Endothelial cell of umbilical vein (primary cell): Measurements from ENCODE around the gene CLSTN2. TPM values are rescaled to one million over a fixed set of nuclear protein-coding genes. Genes with fewer than 3 reads are reported as not detected.

ENCODE experiments used
- BruUV-seq: library from RNA; stranded (reverse); fragments of 400-500 nt; replicated peaks from 2 replicates; lab custom pipeline; 2021; lab: Mats Ljungman, UMichigan
- CTCF ChIA-PET: fragments of 300-600, 350-600 bp; sonication (Branson Sonifier 250); formaldehyde crosslinking; loops from one replicate; lab custom pipeline; 2021; ENCODE audit warnings: antibody characterized with exemption, inconsistent platforms; lab: Charles Lee
- POLR2A ChIA-PET: fragments of 300-600, 350-600 bp; sonication (Branson Sonifier 250); formaldehyde crosslinking; loops from one replicate; lab custom pipeline; 2021; ENCODE audit warnings: antibody characterized with exemption, inconsistent platforms; lab: Charles Lee
- DNase-seq: peaks from one replicate; pipeline ENCODE4 v3.0.0-alpha.2; 2011; ENCODE audit warnings: low read depth, low spot score
- FAIRE-seq: peaks from 2 replicates; lab custom pipeline; 2011; peaks lifted over from hg19 to GRCh38; lab: Jason Lieb, UNC
- H2AFZ ChIP-seq: 2 replicates; pipeline ENCODE4 v1.6.0; 2012; ENCODE audit warnings: low read depth, low read length, control low read depth, inconsistent platforms
- H3K27ac ChIP-seq: 2 replicates; pipeline ENCODE4 v1.5.1; 2011; ENCODE audit warnings: low read depth, mild to moderate bottlenecking, control low read depth, low read length, moderate library complexity; ENCODE audit not compliant: insufficient read depth
- H3K27me3 ChIP-seq, 2 experiments: 2 replicates each; pipeline versions ENCODE4 v1.6.0 to v1.6.1; 2011; ENCODE audit warnings: low read length in 2 of 2, mixed read lengths in 1 of 2; ENCODE audit not compliant: control insufficient read depth in 2 of 2, insufficient read depth in 2 of 2
- H3K36me3 ChIP-seq, 2 experiments: 2 replicates in 1 of 2; 3 replicates in 1 of 2; pipeline ENCODE4 v1.5.1; 2011; ENCODE audit warnings: low read length in 2 of 2, mild to moderate bottlenecking in 1 of 2, moderate library complexity in 1 of 2; ENCODE audit not compliant: control insufficient read depth in 2 of 2, insufficient read depth in 2 of 2; ENCODE audit errors: extremely low read depth in 1 of 2
- H3K4me1 ChIP-seq: 3 replicates; pipeline ENCODE4 v1.5.1; 2011; ENCODE audit warnings: mild to moderate bottlenecking, low read length; ENCODE audit not compliant: control insufficient read depth, insufficient read depth; ENCODE audit errors: extremely low read depth
- H3K4me2 ChIP-seq: 2 replicates; pipeline ENCODE4 v1.6.1; 2011; ENCODE audit warnings: low read length, control low read depth, mixed read lengths; ENCODE audit not compliant: insufficient read depth
- H3K4me3 ChIP-seq, 3 experiments: fragments of 200-600 bp in 1 of 3; sonication (generic), shearing (Covaris generic) in 1 of 3; replicated peaks in 1 of 3; 2 replicates each; pipeline ENCODE4 v1.5.1; 2011 to 2016; ENCODE audit warnings: control low read depth in 3 of 3, low read length in 3 of 3, mild to moderate bottlenecking in 2 of 3, inconsistent platforms in 1 of 3, low read depth in 1 of 3, moderate library complexity in 1 of 3; ENCODE audit not compliant: insufficient read depth in 1 of 3
- H3K79me2 ChIP-seq: 2 replicates; pipeline ENCODE4 v1.6.0; 2012; ENCODE audit warnings: low read length, inconsistent platforms; ENCODE audit not compliant: control insufficient read depth, insufficient read depth
- H3K9ac ChIP-seq: replicated peaks from 2 replicates; pipeline ENCODE3; 2011; ENCODE audit warnings: low read length, control low read depth; ENCODE audit not compliant: insufficient read depth; ENCODE audit errors: extremely low read depth
- H3K9me1 ChIP-seq: replicated peaks from 3 replicates; pipeline ENCODE4 v1.6.0; 2011; ENCODE audit warnings: mild to moderate bottlenecking, low read length; ENCODE audit not compliant: control insufficient read depth, insufficient read depth; ENCODE audit errors: extremely low read depth
- H3K9me3 ChIP-seq: replicated peaks from 2 replicates; pipeline ENCODE4 v1.5.1; 2012; ENCODE audit warnings: low read length, inconsistent platforms; ENCODE audit not compliant: control insufficient read depth, insufficient read depth
- H4K20me1 ChIP-seq: replicated peaks from 2 replicates; pipeline ENCODE3; 2011; ENCODE audit warnings: mild to moderate bottlenecking, low read length; ENCODE audit not compliant: control insufficient read depth, insufficient read depth; ENCODE audit errors: extremely low read depth
- CTCF ChIP-seq, 2 donors: IDR thresholded peaks; 1 replicate in 1 of 2; 2 replicates in 1 of 2; pipeline ENCODE4 v1.5.1; 2011; ENCODE audit warnings: low read length in 2 of 2, mild to moderate bottlenecking in 2 of 2, moderate library complexity in 2 of 2, control low read depth in 1 of 2, inconsistent platforms in 1 of 2, low read depth in 1 of 2; ENCODE audit not compliant: insufficient read depth in 1 of 2; ENCODE audit errors: extremely low read depth in 1 of 2
- EZH2 ChIP-seq: IDR thresholded peaks from 2 replicates; pipeline ENCODE4 v1.6.1; 2012; ENCODE audit warnings: borderline replicate concordance, low read depth, mild to moderate bottlenecking, moderate library complexity, low read length, inconsistent platforms; ENCODE audit not compliant: severe bottlenecking
- FOS ChIP-seq: IDR thresholded peaks from 2 replicates; pipeline ENCODE4 v1.6.1; 2011; ENCODE audit warnings: mild to moderate bottlenecking, low read length, moderate library complexity, borderline replicate concordance; ENCODE audit not compliant: insufficient read depth
- JUN ChIP-seq: IDR thresholded peaks from 2 replicates; pipeline ENCODE4 v1.6.1; 2011; ENCODE audit warnings: borderline replicate concordance, low read depth; ENCODE audit not compliant: insufficient read length, insufficient read depth
- MAX ChIP-seq: IDR thresholded peaks from 2 replicates; pipeline ENCODE4 v1.6.1; 2011; ENCODE audit not compliant: insufficient read depth, insufficient read length
- MYC ChIP-seq: IDR thresholded peaks from one replicate; pipeline ENCODE4 v1.6.1; 2011; ENCODE audit warnings: mild to moderate bottlenecking, low read depth, low read length
- POLR2A ChIP-seq: IDR thresholded peaks from 2 replicates; pipeline ENCODE4 v1.6.1; 2012; ENCODE audit warnings: low read depth, mild to moderate bottlenecking, control low read depth, low read length
- POLR2AphosphoS5 ChIP-seq: IDR thresholded peaks from 2 replicates; pipeline ENCODE4 v1.6.1; 2012; ENCODE audit warnings: low read depth, mild to moderate bottlenecking, control low read depth, low read length, moderate library complexity; ENCODE audit not compliant: insufficient read depth
- dilution Hi-C: fragments of 300-500 bp; cut with MboI; formaldehyde crosslinking; loops from one replicate; pipeline ENCODE4 v1.15.0; 2019; ENCODE audit warnings: low sequenced_read_pairs; ENCODE audit not compliant: extremely low pct_ligation_motif_present
- intact Hi-C: fragments of 100-400 bp; cut with micrococcal nuclease; formaldehyde crosslinking; loops from one replicate; pipeline ENCODE4 v1.10.0; 2022
- polyA plus RNA-seq, 4 experiments: library from polyadenylated mRNA; depleted of rRNA in 3 of 4; stranded (reverse) in 3 of 4; unstranded in 1 of 4; fragments of >200 nt; gene quantifications; 2 replicates each; pipeline versions ENCODE4 v1.2.1 to v1.2.3, GENCODE V29; 2011 to 2012; ENCODE audit warnings: missing spikeins in 1 of 4
- total RNA-seq: library from RNA; stranded (reverse); gene quantifications from 2 replicates; pipeline ENCODE4 v1.2.3, GENCODE V29; 2021

CLSTN2 gene
- total and polyA plus RNA-seq, 2 donors (not counting 3 experiments of a cell fraction or from before 2014, with no cell fraction given): 0.26 to 0.38 TPM

GRCh38 chr3:140188285-140188684 lies 253.3 kb downstream of the CLSTN2 start:
- CTCF ChIA-PET: no interaction called here

More at GRCh38 chr3:140188285-140188684, 253.3 kb downstream of the CLSTN2 start:
- H2AFZ ChIP-seq: no peak overlapping the region
- H3K36me3 ChIP-seq: no peaks in the 10 kb centered on the region
- BruUV-seq: no TSS peak
- no peak overlapping the region for H3K27ac ChIP-seq
- no peaks in the 10 kb centered on the region for H3K4me1 ChIP-seq
- no peak overlapping the region for H3K4me2 ChIP-seq
- intact Hi-C loops (no loop called here), dilution Hi-C loops (no loop called here)
- no peak for TF ChIP-seq MAX
- no peak for TF ChIP-seq CTCF (IDR thresholded peaks at IDR 0.05; ENCODE audit: extremely low read depth in 1 of 2, insufficient read depth in 1 of 2, low read depth in 1 of 2, low read length in 2 of 2)
- TF ChIP-seq EZH2: no peak
- no peak for TF ChIP-seq MYC
- TF ChIP-seq POLR2AphosphoS5: no peak
- TF ChIP-seq FOS: no peak
- TF ChIP-seq JUN: no peak
- no peak for TF ChIP-seq POLR2A
- no peaks in the 10 kb centered on the region for H3K9me3 ChIP-seq
- H3K79me2 ChIP-seq: no peaks in the 10 kb centered on the region
- H3K9me1 ChIP-seq: no peaks in the 10 kb centered on the region
- no peak overlapping the region for H3K9ac ChIP-seq
- no peak overlapping the region for H3K4me3 ChIP-seq
- no peaks in the 10 kb centered on the region for H4K20me1 ChIP-seq
- FAIRE-seq: no peak
- no peak for DNase-seq
- POLR2A ChIA-PET: no interaction called here
- H3K27me3 ChIP-seq: no peaks in the 10 kb centered on the region
